AG09309 (cell line): ENCODE measurements around the gene C14orf39.

Experiments used
- DNase-seq: peaks from one replicate; pipeline ENCODE4 v3.0.0-alpha.2; 2010; ENCODE audit warnings: low read depth
- H3K4me3 ChIP-seq: 2 replicates; pipeline ENCODE4 v1.5.1; 2011; ENCODE audit warnings: mild to moderate bottlenecking, low read depth, low read length, moderate library complexity; ENCODE audit not compliant: control insufficient read depth
- TF ChIP-seq, protein P1 (sequence below): IDR thresholded peaks from 2 replicates; pipeline ENCODE4 v1.5.1; 2011; ENCODE audit warnings: mild to moderate bottlenecking, low read depth, low read length, inconsistent platforms; ENCODE audit not compliant: insufficient read depth, control insufficient read depth; ENCODE audit errors: missing control alignments

C14orf39 gene

GRCh38 chr14:60485598-60486251, at the start of gene C14orf39:
TSS of gene C14orf39 (minus strand) at chr14:60486063. CDS start at chr14:60485078, 985 bp downstream.
- no peak for DNase-seq
- peak within 1 kb of the TSS; percentile 9 for H3K4me3 ChIP-seq
- TF ChIP-seq, protein P1, sequence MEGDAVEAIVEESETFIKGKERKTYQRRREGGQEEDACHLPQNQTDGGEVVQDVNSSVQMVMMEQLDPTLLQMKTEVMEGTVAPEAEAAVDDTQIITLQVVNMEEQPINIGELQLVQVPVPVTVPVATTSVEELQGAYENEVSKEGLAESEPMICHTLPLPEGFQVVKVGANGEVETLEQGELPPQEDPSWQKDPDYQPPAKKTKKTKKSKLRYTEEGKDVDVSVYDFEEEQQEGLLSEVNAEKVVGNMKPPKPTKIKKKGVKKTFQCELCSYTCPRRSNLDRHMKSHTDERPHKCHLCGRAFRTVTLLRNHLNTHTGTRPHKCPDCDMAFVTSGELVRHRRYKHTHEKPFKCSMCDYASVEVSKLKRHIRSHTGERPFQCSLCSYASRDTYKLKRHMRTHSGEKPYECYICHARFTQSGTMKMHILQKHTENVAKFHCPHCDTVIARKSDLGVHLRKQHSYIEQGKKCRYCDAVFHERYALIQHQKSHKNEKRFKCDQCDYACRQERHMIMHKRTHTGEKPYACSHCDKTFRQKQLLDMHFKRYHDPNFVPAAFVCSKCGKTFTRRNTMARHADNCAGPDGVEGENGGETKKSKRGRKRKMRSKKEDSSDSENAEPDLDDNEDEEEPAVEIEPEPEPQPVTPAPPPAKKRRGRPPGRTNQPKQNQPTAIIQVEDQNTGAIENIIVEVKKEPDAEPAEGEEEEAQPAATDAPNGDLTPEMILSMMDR = no peak

DNA sequence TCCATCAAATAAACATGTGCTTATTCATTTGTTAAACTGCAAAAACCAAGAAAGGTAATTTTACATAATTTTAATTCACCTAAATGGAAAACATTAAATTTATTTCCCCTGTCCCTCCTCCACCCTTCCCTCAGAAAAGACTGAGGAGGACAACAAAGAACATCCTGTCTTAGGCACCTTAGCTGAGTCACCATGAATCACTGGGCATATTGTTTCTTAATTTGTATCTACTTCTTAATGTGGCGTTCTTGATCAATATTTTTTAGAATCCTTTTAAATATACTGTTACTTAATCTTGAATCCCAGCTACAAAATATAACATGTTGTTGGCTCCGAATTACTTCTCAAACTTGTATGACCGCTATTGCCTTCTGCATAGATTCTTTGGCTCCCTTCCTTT, 46.6 kb upstream of the C14orf39 start:
- H3K4me3 ChIP-seq = no peak overlapping the region
- TF ChIP-seq, protein P1 = no peak
- no peak for DNase-seq

DNA sequence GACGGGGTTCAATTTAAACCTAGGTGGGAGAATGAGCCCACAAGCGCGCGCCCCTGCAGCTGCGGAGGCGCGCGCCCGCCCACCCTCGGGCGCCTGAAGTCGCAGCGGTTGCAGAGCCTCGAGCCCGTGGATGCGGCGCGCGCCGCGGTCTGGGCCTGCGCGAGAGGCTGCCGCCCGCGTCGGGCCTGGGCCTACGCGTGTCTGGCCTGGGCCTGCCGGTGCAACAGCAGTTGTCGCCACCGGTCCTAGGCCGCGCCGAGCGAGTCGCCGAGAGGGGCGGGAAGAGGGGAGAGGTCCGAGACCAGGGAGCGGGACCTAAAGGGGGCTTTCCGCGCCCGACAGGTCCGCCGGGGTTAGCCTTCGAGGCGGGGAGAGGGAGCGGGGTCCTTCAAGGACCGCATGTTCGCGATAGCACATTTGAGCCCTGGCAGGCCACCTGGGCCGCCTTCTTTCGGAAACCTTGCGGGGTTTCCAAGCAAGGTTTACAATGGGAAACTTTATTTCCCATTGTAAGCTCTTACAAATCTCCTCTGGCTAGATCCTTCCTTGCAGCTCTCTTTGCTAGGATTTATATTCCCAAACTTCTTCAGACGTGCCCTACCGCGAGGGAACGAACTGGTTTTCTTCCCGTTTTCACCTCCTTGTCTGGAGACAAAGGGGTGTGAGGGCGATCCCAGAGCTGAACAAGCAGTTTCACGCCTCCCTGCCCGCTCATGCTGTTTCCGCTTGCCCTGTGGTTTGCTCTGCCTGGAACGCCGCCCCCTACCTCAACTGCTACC, 29.8 kb upstream of the C14orf39 start:
- TF ChIP-seq, protein P1 = no peak
- DNase-seq = no peak
- H3K4me3 ChIP-seq = no peak overlapping the region

DNA sequence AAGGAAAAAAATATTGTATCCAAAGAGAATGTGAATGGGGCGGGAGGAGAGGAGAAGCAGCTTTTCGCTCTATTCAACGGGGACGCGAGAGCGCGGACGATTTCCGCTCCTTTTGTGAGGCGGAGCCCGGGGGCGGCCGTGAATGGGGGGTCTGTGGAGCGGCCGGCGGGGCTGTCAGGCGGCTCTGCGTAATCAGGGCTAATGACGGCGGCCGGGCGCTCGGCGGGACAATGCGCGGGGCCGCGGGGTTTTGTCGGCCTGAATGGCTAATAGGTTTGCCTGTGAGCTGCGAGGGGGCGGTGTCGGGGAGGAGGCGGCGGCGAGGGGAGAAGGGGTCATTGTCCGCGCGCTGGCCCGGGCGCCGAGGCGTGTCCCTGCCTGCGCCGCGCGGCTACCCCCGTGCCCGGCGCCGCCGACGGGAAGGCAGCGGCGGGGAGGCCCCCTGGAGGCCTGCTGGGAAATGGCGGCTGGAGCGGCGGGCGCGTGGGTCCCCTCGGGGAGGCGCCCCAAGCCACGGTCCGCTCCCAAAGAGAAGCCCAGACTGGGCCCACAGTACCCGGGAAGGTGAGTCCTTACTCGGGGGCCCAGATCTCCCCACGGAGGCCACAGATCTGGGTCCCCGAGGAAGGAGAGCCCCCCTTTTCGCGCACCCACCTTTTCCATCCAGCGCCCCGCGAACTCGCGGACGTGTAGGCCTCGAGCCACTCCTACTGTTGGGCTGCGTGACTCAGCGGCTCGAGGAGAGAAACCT, 29.1 kb upstream of the C14orf39 start:
- TF ChIP-seq, protein P1 = peak; percentile 12
- H3K4me3 ChIP-seq = peak overlapping the region; percentile 29
- DNase-seq = no peak

GRCh38 chr14:60514378-60514740, 28.5 kb upstream of the C14orf39 start:
- TF ChIP-seq, protein P1 = no peak
- DNase-seq = no peak
- peak overlapping the region; percentile 29 for H3K4me3 ChIP-seq

DNA sequence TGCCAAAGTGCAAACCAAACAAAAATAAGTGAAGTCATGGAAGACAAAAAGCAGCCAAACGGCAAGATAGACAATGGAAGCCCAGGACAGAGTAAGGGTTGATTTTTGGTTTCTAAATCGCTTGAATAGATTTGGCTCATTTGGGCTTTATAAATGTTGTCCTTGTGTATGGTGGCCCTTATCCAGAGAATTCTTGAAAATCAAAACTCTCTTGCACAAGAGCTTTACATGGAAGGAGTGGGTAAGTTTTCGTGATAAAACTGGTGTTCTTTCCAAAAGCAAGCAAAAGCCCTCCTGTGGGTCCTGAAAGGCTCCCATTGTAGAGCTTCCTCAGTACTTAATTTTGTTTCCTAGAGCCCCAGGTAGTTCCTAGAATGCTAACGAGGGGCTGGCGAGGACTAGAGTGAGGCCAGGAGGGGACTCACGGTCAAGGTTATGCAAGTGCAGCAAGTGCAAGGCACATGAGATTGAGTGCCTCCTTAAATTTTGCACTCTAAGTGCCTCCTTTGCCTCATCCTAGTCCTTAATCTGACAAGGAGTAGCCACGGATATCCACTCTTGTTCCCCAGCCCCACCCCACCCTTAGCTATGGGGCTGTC, 27.2 kb upstream of the C14orf39 start:
- DNase-seq = no peak
- no peak overlapping the region for H3K4me3 ChIP-seq
- TF ChIP-seq, protein P1 = no peak
